Inflammatory macrophage treated with lipopolysaccharide for 4 hours (primary cell): ENCODE data around the gene SYT9.
"Not testable (repeated sequence)": the region's sequence is repeated elsewhere in the genome, so short reads cannot be mapped to it uniquely, and the experiment has no call there.

ENCODE experiments used
- DNase-seq: peaks from one replicate; pipeline ENCODE4 v3.0.0-alpha.2; 2020

The SYT9 gene

GRCh38 chr11:7278314-7278917 lies 26.7 kb downstream of the SYT9 start:
- peak; percentile 10 for DNase-seq

- no peak for DNase-seq
Observed at GRCh38 chr11:7279676-7280075, 28.0 kb downstream of the SYT9 start.

GRCh38 chr11:7281079-7281478 lies 29.4 kb downstream of the SYT9 start:
- DNase-seq = no peak

GRCh38 chr11:7281809-7282208 lies 30.1 kb downstream of the SYT9 start:
- DNase-seq = no peak

GRCh38 chr11:7286178-7286577 lies 34.5 kb downstream of the SYT9 start:
- no peak for DNase-seq

- DNase-seq = no peak
Observed at GRCh38 chr11:7291100-7291829, 39.6 kb downstream of the SYT9 start.

GRCh38 chr11:7292922-7293321 lies 41.2 kb downstream of the SYT9 start:
- no peak for DNase-seq

- DNase-seq = no peak
Observed at GRCh38 chr11:7299393-7299792, 47.7 kb downstream of the SYT9 start.

GRCh38 chr11:7300281-7300680 lies 48.6 kb downstream of the SYT9 start:
- DNase-seq = no peak

GRCh38 chr11:7303146-7303545 lies 51.4 kb downstream of the SYT9 start:
- DNase-seq = no peak

GRCh38 chr11:7306900-7307299 lies 55.2 kb downstream of the SYT9 start:
- DNase-seq = no peak

- peak; percentile 7 for DNase-seq
Observed at GRCh38 chr11:7307836-7308235, 56.1 kb downstream of the SYT9 start.

GRCh38 chr11:7311903-7312302 lies 60.2 kb downstream of the SYT9 start:
- DNase-seq = no peak

- DNase-seq = no peak
Observed at GRCh38 chr11:7314811-7315604, 63.3 kb downstream of the SYT9 start.

GRCh38 chr11:7319501-7319900 lies 67.8 kb downstream of the SYT9 start:
- no peak for DNase-seq

GRCh38 chr11:7320306-7320705 lies 68.6 kb downstream of the SYT9 start:
- no peak for DNase-seq

- no peak for DNase-seq
Observed at GRCh38 chr11:7321473-7322450, 70.1 kb downstream of the SYT9 start.

GRCh38 chr11:7332451-7332850 lies 80.7 kb downstream of the SYT9 start:
- no peak for DNase-seq

GRCh38 chr11:7332962-7333361 lies 81.3 kb downstream of the SYT9 start:
- DNase-seq = no peak

GRCh38 chr11:7335442-7335841 lies 83.7 kb downstream of the SYT9 start:
- not testable (repeated sequence) for DNase-seq

- no peak for DNase-seq
Observed at GRCh38 chr11:7341551-7341950, 89.8 kb downstream of the SYT9 start.

- DNase-seq = no peak
Observed at GRCh38 chr11:7347611-7348431, 96.1 kb downstream of the SYT9 start.
